ENCODE measurements around the gene MMP11. TPM values are rescaled to one million over a fixed set of nuclear protein-coding genes. Genes with fewer than 3 reads are reported as not detected.

MMP11 gene
- total and polyA plus RNA-seq, 2 of the 13 experiments (the other 11 are each of a cell fraction or from before 2014, with no cell fraction given): 8.9 to 28.6 TPM

DNA sequence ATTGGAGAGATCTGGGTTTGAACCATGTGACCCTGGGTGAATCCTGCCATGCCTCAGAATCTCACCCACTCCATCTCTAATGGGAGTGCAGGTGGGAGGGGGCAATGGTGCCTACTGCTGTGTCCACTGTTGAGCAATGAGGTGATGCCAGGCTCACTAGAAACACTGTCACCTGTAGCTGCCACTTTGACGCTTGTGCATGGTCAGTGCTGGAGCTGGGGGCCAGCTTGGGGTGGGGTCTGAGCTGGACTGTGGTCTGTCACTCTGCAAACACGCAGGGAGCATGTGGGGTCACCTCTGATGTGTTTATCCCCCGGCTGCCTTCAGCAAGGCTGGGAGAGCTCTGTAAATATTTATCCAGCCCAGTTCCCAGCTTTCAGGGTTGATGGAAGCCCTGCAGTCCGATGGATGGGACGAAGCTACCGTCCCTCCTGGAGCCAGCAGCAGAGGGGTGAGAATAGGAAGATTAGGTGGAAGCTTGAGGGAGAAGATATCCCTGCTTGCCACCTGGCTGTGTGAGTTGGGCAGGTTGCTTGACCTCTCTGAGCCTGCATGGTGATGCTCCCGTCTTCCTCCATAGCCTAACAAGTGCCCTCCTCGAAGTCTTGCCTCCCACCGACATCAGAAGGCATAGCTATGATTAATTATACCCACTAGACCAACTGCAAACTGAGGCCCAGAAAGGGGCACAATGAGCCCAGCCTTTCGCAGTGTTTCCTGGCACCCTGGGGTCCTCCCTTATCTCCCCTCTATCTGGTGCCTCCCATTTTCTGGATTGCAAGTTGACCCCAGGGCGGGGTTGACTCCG is 1.7 kb downstream of the MMP11 start (continued):
- TF ChIP-seq, protein P1, sequence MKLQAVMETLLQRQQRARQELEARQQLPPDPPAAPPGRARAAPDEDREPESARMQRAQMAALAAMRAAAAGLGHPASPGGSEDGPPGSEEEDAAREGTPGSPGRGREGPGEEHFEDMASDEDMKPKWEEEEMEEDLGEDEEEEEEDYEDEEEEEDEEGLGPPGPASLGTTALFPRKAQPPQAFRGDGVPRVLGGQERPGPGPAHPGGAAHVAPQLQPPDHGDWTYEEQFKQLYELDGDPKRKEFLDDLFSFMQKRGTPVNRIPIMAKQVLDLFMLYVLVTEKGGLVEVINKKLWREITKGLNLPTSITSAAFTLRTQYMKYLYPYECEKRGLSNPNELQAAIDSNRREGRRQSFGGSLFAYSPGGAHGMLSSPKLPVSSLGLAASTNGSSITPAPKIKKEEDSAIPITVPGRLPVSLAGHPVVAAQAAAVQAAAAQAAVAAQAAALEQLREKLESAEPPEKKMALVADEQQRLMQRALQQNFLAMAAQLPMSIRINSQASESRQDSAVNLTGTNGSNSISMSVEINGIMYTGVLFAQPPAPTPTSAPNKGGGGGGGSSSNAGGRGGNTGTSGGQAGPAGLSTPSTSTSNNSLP (IDR thresholded peaks at IDR 0.05; ENCODE audit: low read depth, low read length): no peak
- TF ChIP-seq TEAD3 (CRISPR knock-in tag; optimal IDR thresholded peaks at IDR 0.05; ENCODE audit: borderline replicate concordance) (peak; percentile 78), FOXJ3 (CRISPR knock-in tag; IDR thresholded peaks at IDR 0.05; ENCODE audit: borderline replicate concordance) (peak; percentile 87), ZNF782 (CRISPR knock-in tag; IDR thresholded peaks at IDR 0.05; ENCODE audit: borderline replicate concordance) (peak; percentile 33; the same call in 1 of the 2 replicates), PPARG (CRISPR knock-in tag; conservative IDR thresholded peaks at IDR 0.05) (no peak; the same call in 1 of the 2 replicates), ISL2 (CRISPR knock-in tag; IDR thresholded peaks at IDR 0.05) (peak; percentile 85), SPEN (CRISPR knock-in tag; IDR thresholded peaks at IDR 0.05; ENCODE audit: low read depth) (peak; percentile 54; the same call in 1 of the 2 replicates), ZNF263 (CRISPR knock-in tag; IDR thresholded peaks at IDR 0.05) (no peak; the same call in 1 of the 2 replicates), JUNB (CRISPR knock-in tag; IDR thresholded peaks at IDR 0.05; ENCODE audit: borderline replicate concordance) (no peak), SCMH1 (CRISPR knock-in tag; IDR thresholded peaks at IDR 0.05; ENCODE audit: borderline replicate concordance) (no peak), POLR2AphosphoS2 (IDR thresholded peaks at IDR 0.05; ENCODE audit: low read depth, low read length) (no peak), ZNF703 (CRISPR knock-in tag; IDR thresholded peaks at IDR 0.05; ENCODE audit: borderline replicate concordance) (no peak), ERF (CRISPR knock-in tag; IDR thresholded peaks at IDR 0.05) (peak; percentile 68; the same call in 1 of the 2 replicates), PRPF4 (IDR thresholded peaks at IDR 0.05; ENCODE audit: low read depth, low read length, poor library complexity, severe bottlenecking) (no peak), ZNF264 (CRISPR knock-in tag; IDR thresholded peaks at IDR 0.05) (peak; percentile 35; the same call in 1 of the 2 replicates), SRY (CRISPR knock-in tag; IDR thresholded peaks at IDR 0.05) (no peak), ZNF800 (CRISPR knock-in tag; IDR thresholded peaks at IDR 0.05) (peak; percentile 79), JARID2 (CRISPR knock-in tag; IDR thresholded peaks at IDR 0.05; ENCODE audit: insufficient replicate concordance) (no peak), ZNF20 (CRISPR knock-in tag; IDR thresholded peaks at IDR 0.05) (no peak), ZNF616 (CRISPR knock-in tag; IDR thresholded peaks at IDR 0.05; ENCODE audit: low read depth) (no peak), ZNF446 (CRISPR knock-in tag; IDR thresholded peaks at IDR 0.05) (no peak), NR2F1 (CRISPR knock-in tag; IDR thresholded peaks at IDR 0.05) (peak; percentile 78 to 81)
- TF ChIP-seq, protein P2, sequence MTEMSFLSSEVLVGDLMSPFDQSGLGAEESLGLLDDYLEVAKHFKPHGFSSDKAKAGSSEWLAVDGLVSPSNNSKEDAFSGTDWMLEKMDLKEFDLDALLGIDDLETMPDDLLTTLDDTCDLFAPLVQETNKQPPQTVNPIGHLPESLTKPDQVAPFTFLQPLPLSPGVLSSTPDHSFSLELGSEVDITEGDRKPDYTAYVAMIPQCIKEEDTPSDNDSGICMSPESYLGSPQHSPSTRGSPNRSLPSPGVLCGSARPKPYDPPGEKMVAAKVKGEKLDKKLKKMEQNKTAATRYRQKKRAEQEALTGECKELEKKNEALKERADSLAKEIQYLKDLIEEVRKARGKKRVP (CRISPR knock-in tag; IDR thresholded peaks at IDR 0.05): peak in 1 of 2 experiments; percentile 76; a peak in 2 of 4 replicates
- TF ChIP-seq, protein P3, sequence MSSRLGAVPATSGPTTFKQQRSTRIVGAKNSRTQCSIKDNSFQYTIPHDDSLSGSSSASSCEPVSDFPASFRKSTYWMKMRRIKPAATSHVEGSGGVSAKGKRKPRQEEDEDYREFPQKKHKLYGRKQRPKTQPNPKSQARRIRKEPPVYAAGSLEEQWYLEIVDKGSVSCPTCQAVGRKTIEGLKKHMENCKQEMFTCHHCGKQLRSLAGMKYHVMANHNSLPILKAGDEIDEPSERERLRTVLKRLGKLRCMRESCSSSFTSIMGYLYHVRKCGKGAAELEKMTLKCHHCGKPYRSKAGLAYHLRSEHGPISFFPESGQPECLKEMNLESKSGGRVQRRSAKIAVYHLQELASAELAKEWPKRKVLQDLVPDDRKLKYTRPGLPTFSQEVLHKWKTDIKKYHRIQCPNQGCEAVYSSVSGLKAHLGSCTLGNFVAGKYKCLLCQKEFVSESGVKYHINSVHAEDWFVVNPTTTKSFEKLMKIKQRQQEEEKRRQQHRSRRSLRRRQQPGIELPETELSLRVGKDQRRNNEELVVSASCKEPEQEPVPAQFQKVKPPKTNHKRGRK (CRISPR knock-in tag; IDR thresholded peaks at IDR 0.05): no peak
